Measurements from ENCODE around the gene NTM.

Gene NTM

GRCh38 chr11:131694526-131695424, 324.4 kb downstream of the NTM start:
- peak; percentile 78 for DNase-seq

GRCh38 chr11:131695889-131696429, 325.5 kb downstream of the NTM start:
- no peak for DNase-seq

DNA sequence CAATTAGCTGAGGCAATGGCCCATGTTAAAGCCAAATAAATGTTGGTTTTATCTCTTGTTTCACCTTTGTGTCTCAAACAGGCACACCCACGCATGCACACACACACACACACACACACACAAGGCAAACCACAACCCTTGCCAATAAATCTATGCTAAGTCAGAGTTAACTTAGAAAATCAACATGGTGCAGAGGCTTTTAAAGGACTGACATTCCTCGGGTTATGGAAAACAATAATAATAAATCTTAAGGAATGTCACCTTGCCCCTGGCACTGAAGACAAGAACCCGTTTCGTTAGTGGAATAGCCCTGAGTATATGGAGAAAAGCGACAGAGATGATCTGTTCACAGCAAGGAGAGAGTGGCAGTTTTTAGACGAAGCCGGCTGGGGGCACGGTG, 326.3 kb downstream of the NTM start:
- DNase-seq = no peak

DNA sequence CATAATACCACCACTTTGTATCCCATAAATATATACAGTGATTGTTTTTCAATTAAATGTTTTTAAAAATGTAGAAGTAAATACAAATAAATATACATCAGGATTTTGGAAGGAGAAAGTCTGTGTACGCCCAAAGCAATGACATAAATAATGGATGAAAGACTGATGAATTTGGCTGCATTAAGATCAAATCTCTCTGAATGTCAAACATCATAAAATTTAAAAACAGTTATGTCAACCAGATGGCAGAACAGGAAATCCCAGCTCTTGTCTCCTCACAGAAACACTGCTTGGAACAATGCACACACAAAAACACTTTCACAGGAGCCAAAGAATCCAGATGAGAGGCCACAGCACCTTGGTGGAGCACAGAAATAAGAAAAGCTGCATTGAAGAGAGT, 332.9 kb downstream of the NTM start:
- DNase-seq = no peak

DNA sequence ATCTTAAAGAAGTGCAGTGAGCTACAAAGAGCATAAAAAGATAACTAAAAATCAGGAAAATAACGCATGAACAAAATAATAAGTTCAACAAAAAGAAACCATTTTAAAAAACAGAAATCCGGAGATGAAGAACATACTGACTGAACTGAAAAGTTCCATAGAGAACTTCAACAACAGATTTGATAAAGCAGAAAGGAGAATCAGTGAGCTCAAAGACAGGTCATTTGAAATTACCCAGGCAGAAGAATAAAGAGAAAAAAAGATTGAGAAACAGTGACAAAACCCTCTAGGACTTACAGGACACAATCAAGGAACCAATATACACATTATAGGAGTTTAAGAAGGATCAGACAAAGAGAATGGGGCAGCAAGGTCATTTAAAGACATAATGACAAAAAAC, 334.3 kb downstream of the NTM start:
- DNase-seq = no peak

DNA sequence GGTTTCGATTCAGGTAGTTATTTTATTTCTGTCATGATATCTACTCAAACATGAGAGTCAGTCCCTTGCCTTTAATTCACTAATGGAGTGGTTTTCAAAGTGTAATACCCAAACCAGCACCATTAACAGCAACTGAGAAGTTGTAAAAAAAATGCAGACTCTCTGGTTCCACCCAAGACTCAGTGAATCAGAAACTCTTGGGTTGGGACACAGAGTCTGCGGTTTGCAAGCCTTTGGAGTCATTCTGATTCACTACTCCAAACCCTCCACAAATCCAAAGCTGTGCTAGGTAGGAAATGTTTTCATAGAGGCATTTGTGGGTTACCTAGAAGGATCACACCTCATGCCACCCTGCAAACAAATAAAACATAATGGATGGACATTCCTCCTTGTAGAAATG, 340.1 kb downstream of the NTM start:
- no peak for DNase-seq

DNA sequence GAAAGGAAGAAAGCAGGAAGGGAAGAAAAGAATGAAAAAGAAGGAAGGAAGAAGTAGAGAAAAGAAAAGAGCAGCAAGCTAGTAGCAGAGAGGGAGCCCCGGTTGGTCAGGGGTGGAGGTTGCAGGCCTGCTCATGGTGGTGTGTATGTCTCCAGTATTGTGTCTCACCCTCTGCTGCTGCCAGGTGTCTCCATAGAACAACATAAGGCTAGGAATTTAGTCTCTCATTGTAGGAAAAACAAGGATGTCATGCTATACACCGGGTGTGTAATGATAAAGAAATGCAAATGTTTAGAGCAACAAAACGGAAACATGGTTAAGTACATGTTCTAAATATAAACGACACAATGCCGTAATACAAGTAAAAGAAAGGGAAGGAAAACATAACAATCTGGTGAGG, 342.5 kb downstream of the NTM start:
- no peak for DNase-seq

DNA sequence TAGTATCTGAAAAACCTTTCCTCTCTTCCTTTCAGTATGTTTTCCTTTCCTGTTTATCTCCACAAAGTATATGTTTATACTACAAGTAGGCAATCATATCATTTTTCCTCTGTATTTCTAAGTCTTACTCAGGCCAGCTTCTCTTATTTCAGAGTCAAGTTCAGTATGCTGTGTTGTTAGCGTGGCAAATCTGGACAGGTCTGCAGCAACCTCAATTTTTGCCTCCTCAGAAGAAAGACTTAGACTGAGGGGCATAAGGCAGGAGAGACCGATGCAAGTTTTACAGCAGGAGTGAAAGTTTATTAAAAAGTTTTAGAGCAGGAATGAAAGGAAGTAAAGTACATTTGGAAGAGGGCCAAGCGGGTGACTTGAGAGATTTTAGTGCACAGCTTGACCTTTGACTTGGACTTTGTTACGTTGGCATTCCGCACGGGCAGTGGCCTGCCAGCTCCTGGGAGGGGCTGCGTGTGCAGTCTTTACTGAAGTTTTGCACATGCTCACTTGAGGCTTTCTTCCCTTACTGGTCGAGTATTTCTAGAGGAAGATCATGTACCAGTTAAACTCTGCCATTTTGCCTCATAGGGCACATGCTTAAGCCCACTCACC, 343.2 kb downstream of the NTM start:
- no peak for DNase-seq

DNA sequence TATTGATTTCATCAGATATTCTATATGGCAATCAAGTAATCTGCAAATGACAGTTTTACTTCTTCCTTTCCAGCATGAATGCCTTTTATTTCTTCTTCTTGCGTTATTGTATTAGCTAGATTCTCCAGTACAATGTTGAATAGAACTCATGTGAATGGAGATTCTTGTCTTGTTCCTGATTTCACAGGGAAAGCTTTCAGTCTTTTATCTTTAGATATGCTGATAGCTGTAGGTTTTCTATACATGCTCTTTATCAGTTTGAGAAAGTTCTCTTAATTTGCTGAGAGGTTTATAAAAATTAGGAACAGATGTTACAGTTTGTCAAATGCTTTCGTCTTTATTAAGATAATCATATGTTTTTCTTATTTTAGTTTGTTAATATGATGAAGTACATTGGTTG, 347.2 kb downstream of the NTM start:
- no peak for DNase-seq

DNA sequence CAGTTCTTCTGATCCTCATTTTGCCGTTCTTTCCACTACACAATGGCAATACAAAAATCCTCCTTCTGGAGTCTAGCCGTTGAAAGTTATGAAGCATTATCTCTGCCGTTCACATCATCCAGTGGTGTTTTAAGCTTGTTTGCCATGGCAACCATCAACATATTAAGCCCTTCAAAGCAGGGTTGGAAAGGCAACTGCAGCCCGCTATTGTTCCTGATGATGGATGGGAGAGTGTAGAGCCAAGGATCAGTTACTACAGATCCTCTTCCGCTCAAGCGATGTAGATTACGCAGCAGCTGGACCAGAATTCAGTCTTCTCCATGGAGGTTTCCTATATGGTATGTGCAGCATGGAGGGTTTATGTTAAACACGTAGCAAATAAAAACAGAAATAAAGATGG, 352.7 kb downstream of the NTM start:
- no peak for DNase-seq

- no peak for DNase-seq
Measured at GRCh38 chr11:131724436-131724975, 354.1 kb downstream of the NTM start.

GRCh38 chr11:131734871-131735270, 364.5 kb downstream of the NTM start:
- DNase-seq = no peak

GRCh38 chr11:131737357-131737756, 366.9 kb downstream of the NTM start:
- no peak for DNase-seq

DNA sequence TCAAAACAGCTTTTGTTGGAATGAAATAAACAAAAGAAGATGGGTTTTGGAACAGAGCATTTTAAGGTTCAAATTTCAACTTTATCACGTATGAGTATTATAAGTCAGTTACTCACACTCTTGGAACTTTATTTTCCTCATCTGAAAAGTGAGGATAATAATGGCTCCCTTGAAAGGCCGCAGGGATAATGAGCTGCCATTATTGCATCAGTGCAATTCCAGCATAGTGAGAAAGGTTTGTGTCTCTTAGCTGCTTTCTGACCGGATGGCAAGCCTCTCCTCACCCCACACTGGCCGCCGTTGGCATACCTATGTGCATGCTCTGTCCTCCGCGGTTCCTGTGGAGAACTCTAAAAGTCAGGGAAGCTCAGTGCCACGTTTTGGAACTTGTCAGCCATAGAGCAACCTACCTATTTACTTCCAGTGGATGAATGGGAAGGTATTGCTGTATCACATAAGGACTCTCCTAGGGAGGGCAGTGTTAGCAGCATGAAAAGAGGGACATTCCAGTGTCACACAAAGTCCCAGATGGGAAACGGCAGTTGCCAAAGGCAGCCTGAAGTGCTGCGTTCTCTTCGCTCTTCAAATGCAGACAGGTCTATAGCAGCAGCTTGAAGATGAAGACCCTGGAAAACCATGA, 368.9 kb downstream of the NTM start:
- DNase-seq = no peak

DNA sequence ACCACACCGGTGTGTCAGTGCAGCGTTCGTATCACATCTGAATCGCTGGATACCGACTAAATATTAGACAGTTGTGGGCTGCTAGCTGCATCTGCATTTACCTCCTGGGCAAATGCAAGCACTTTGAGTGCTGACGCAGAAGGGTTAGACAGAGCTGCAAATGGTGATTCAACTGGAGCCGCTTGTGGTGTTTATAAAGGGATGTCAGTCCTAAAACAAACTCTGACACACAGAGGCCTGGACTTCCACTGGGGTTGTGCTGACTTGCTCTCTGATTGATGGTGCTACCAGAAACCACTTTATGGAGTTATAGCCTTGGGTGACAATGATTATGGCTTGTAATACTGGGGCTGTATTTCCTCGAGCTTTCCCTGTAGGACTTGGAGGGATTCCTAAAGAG, 374.4 kb downstream of the NTM start:
- no peak for DNase-seq

- DNase-seq = peak; percentile 3
Measured at GRCh38 chr11:131745405-131745804, 375.0 kb downstream of the NTM start.

GRCh38 chr11:131746201-131746600, 375.8 kb downstream of the NTM start:
- DNase-seq = no peak

DNA sequence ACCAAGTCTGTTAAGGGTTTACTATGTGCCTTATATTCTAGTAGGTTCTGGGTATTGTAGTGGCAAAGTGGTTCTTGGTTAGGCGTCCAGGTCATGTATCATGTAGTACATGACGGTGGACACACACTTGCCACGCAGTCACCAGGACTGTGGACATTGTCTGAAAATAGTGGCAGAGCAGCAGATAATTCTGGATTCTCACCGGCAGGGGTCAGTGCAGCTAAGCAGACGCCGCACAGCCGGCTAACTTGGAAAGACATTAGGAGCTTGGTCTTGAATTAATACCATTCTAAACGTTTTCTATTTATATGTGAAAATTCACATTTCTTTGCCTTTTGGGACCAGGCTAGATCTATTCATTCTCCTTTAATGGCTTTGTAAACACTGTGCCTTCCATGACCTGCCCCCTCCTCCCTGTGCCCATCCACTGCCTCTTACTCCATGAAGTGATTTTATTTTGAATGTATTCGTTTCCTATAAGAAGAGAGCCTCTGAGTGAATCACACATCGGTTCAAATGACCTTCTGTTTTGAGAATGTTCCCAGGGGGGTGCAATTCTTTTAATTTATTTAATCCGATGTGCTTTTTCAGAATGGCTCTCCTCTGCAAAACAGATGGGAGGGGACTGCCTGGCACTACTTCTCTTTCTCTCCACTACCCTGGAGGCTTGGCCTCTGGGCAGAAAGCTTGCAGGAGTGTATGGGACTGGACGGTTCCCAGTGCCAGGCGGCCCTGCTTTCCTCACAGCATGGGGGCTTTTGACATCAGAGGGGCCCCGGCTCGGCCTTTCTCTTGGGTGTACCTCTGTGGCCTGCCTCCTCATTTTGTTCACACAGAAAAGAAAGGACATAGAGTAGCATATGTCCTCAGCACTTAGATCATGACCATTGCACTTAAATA, 378.0 kb downstream of the NTM start:
- peak; percentile 49 for DNase-seq

GRCh38 chr11:131749101-131749500, 378.7 kb downstream of the NTM start:
- DNase-seq = no peak

DNA sequence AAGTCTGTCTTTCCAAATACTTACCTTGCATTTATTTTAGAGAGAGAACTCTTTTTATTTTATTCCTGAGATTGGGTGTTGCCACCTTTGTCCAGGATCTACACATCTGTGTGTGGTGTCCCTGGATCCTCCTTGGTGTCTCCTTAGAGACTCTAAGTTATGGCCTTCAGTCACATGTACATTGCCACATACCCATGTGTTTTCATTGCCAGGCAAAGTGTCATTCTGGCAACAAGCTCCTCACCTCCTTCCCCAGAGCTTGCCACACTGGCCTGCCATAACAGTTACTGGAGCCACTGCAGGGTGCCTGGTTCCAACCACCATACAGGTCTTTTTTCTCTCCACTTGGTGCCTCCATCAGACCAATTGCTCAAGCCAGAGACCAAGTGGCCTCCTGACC, 379.7 kb downstream of the NTM start:
- no peak for DNase-seq

- no peak for DNase-seq
Measured at GRCh38 chr11:131750692-131751091, 380.3 kb downstream of the NTM start.

GRCh38 chr11:131754671-131755070, 384.3 kb downstream of the NTM start:
- DNase-seq = no peak

All from activated CD4-positive, alpha-beta T cell treated with anti-CD3 and anti-CD28 coated beads, Interleukin-10, Interleukin-2, amounts not matched to agents 100 ng/mL and 50 ng/mL, durations not matched to agents 16 hours and 8 hours (primary cell).